Measurements from ENCODE around the gene AP4S1. TPM values are rescaled to one million over a fixed set of nuclear protein-coding genes. Genes with fewer than 3 reads are reported as not detected.

AP4S1 gene
- total and polyA plus RNA-seq, 2 of the 8 experiments (the other 6 are each of a cell fraction or from before 2014, with no cell fraction given), result 2.8 to 9.9 TPM

DNA sequence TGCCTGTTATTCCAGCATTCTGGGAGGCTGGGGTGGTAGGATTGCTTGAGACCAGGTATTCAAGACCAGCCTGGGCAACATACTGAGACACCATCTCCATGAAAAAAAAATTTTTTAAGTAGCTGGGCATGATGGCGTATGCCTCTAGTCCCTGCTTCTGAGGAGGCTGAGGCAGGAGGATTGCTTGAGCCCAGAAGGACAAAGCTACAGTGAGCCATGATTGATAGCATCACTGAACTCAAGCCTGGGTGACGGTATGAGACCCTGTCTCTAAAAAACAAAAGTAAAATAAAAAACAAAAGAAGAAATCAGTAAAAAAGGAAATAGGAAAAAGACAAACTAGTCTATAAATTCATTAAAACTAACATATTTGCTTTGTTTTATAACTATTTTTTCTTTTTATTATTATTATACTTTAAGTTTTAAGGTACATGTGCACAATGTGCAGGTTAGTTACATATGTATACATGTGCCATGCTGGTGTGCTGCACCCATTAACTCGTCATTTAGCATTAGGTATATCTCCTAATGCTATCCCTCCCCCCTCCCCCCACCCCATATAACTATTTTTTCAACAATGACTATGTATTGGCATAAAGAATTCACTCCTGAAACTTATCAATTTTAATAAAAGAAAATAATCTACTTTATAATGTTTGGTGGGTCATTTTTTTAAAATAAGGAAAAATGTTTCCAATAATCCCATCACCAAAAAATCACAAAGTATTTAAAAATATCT lies 15.4 kb upstream of the AP4S1 start:
- Histone ChIP-seq H2BK120ac (replicated peaks; ENCODE audit: low read depth, low read length) (no peak overlapping the region), H3K4ac (replicated peaks; ENCODE audit: insufficient read length, low read depth, low read length) (no peak overlapping the region), H2BK15ac (ENCODE audit: low read length) (no peak overlapping the region), H3K14ac (ENCODE audit: insufficient read length) (no peak overlapping the region), H3K9me3 (ENCODE audit: insufficient read depth in 2 of 2, low read depth in 1 of 2, low read length in 1 of 2) (no peaks in the 10 kb centered on the region), H2AFZ (ENCODE audit: low read length) (no peak overlapping the region), H3K18ac (ENCODE audit: extremely low read depth, low read length) (no peak overlapping the region), H2BK5ac (ENCODE audit: low read depth, low read length) (no peak overlapping the region), H2AK5ac (ENCODE audit: low read depth, low read length) (no peak overlapping the region), H3K36me3 (ENCODE audit: control insufficient read depth in 2 of 4, insufficient read depth in 4 of 4, low read length in 3 of 4) (peaks cover 0 to 3% (median 0%) of the 10 kb centered on the region in 4 experiments; a peak in 2 of 8 replicates), H3K27ac (ENCODE audit: low read depth, low read length) (no peak overlapping the region), H3K23ac (ENCODE audit: insufficient read length) (no peak overlapping the region), H3K56ac (replicated peaks; ENCODE audit: insufficient read length, low read depth, low read length) (no peak overlapping the region), H4K8ac (ENCODE audit: extremely low read depth, insufficient read depth, low read length) (no peak overlapping the region), H4K5ac (ENCODE audit: insufficient read length, low read depth, low read length) (no peak overlapping the region), H3K9ac (replicated peaks in 1 of 4; ENCODE audit: extremely low read depth in 1 of 4, low read depth in 3 of 4, low read length in 3 of 4) (no peak overlapping the region), H2BK12ac (ENCODE audit: low read depth, low read length) (no peak overlapping the region), H3K23me2 (ENCODE audit: low read depth, low read length) (no peaks in the 10 kb centered on the region), H3K79me2 (ENCODE audit: control insufficient read depth in 1 of 2, insufficient read depth in 2 of 2, low read length in 2 of 2) (peaks cover 8 to 97% of the 10 kb centered on the region in 2 experiments), H3K27me3 (replicated peaks in 1 of 4; ENCODE audit: control insufficient read depth in 3 of 4, extremely low read depth in 1 of 4, insufficient read depth in 3 of 4, low read length in 3 of 4) (no peaks in the 10 kb centered on the region), H3K4me1 (replicated peaks in 1 of 4; ENCODE audit: control insufficient read depth in 3 of 4, insufficient read depth in 4 of 4, low read length in 3 of 4) (peaks cover 0 to 5% (median 0%) of the 10 kb centered on the region in 4 experiments; a peak in 2 of 7 replicates), H4K91ac (replicated peaks; ENCODE audit: insufficient read length, low read length) (no peak overlapping the region), H2BK20ac (ENCODE audit: low read length) (no peak overlapping the region), H4K20me1 (replicated peaks in 1 of 2; ENCODE audit: control insufficient read depth in 1 of 2, insufficient read depth in 2 of 2, low read length in 2 of 2) (peaks cover 2 to 7% of the 10 kb centered on the region in 2 experiments), H3K79me1 (ENCODE audit: low read depth, low read length) (no peaks in the 10 kb centered on the region), H3K4me3 (ENCODE audit: extremely low read depth in 1 of 4, insufficient read depth in 2 of 4, low read depth in 3 of 4, low read length in 4 of 4) (no peak overlapping the region), H3K4me2 (ENCODE audit: insufficient read depth in 1 of 2, low read depth in 2 of 2, low read length in 2 of 2) (no peak overlapping the region)
- ChIA-PET POLR2A (ENCODE audit: partially characterized antibody) (interaction anchor here (1.0 to 6.2 kb wide), 3 partner anchors 11 to 23 kb away, joined by 3 to 38 read pairs (median 4); partner anchors contain the start of genes AP4S1 and STRN3), CTCF (ENCODE audit: partially characterized antibody) (no interaction called here)
- DNase-seq (ENCODE audit: low read depth in 1 of 2, low spot score in 2 of 2) (no peak), FAIRE-seq (no peak)
- TF ChIP-seq KDM1A (IDR thresholded peaks at IDR 0.05; ENCODE audit: borderline replicate concordance, low read length), result no peak
- no peak for TF ChIP-seq YY1 (IDR thresholded peaks at IDR 0.05; ENCODE audit: low read depth, low read length)
- TF ChIP-seq NRF1 (IDR thresholded peaks at IDR 0.05; ENCODE audit: low read depth, low read length), result no peak
- TF ChIP-seq KDM4A (IDR thresholded peaks at IDR 0.05; ENCODE audit: low read depth, low read length, severe bottlenecking), result no peak
- TF ChIP-seq FOSL1 (IDR thresholded peaks at IDR 0.05; ENCODE audit: insufficient read depth, low read depth, low read length), result no peak
- 88% methylated on average over 2 of the region's 3 CpGs; no CpG with 5 or more reads in 1 of the 2 experiments for WGBS, 2 experiments (ENCODE audit: extremely low coverage in 1 of 2, insufficient coverage in 1 of 2, insufficient read length in 1 of 2, insufficient replicate concordance in 2 of 2, low coverage in 1 of 2, low lambda C conversion rate in 2 of 2, missing lambda C conversion rate in 1 of 2)
